ENCODE measurements around the gene REM1. TPM values are rescaled to one million over a fixed set of nuclear protein-coding genes. Genes with fewer than 3 reads are reported as not detected.

The REM1 gene
- total and polyA plus RNA-seq, 2 of the 4 experiments (the other 2 are of a cell fraction): not detected

DNA sequence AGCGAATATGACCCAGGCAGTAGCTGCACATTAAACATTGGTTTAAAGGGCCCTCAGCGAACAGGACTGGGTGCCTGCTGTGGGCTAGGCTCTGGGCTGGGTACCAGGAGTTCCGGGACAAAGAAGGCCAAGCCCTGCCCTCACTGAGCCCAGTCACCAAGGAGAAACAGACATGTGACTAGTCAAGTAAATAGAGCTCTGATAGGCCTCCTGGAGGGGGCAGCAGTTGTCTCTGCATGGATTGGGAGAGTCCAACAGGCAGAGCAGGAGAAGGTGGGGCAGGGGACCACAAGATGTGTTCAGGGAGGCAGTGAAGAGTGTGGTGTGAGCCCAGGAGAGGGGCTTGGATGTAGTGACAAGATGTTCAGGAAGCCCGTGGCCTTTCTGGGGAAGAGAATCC, 42.3 kb downstream of the REM1 start:
- DNase-seq (peak; percentile 58), ATAC-seq (ENCODE audit: low read depth) (peak; percentile 37)
- Histone ChIP-seq H3K4ac (ENCODE audit: low read depth, low read length) (0 out of 2 replicates have a peak overlapping the region, but pooled peaks have one; percentile 39), H3K56ac (ENCODE audit: extremely low read depth, insufficient read depth, low read length) (no peak overlapping the region), H2AK9ac (replicated peaks; ENCODE audit: low read depth, low read length, poor library complexity) (peak overlapping the region; percentile 21), H3K4me1 (ENCODE audit: control insufficient read depth, insufficient read depth, low read length) (peaks cover 19% of the 10 kb centered on the region), H3K9me3 (ENCODE audit: control insufficient read depth, insufficient read depth, low read length) (no peaks in the 10 kb centered on the region), H3K79me1 (ENCODE audit: low read depth in 1 of 2, low read length in 2 of 2) (peaks cover 15 to 72% of the 10 kb centered on the region in 2 experiments), H3K9me1 (ENCODE audit: insufficient read depth, low read length) (peaks cover 33% of the 10 kb centered on the region), H2AFZ (replicated peaks; ENCODE audit: low read length, poor library complexity) (no peak overlapping the region), H2BK5ac (ENCODE audit: low read depth, low read length, poor library complexity, severe bottlenecking) (peak overlapping the region; percentile 5), H2BK20ac (ENCODE audit: low read depth, low read length) (no peak overlapping the region), H4K20me1 (ENCODE audit: insufficient read depth, low read length) (peaks cover 60% of the 10 kb centered on the region), H3K18ac (ENCODE audit: low read depth, low read length) (no peak overlapping the region), H3K27me3 (ENCODE audit: control insufficient read depth, insufficient read depth, low read length) (no peaks in the 10 kb centered on the region), H4K8ac (ENCODE audit: low read depth in 2 of 2, low read length in 2 of 2) (no peak overlapping the region), H3K27ac (ENCODE audit: insufficient read depth, low read length) (peak overlapping the region; percentile 0; the same call in 1 of the 2 replicates), H3K4me2 (ENCODE audit: low read depth, low read length) (peak overlapping the region; percentile 50; the same call in 1 of the 2 replicates), H2BK120ac (ENCODE audit: low read depth, low read length) (no peak overlapping the region), H4K5ac (ENCODE audit: low read depth, low read length) (no peak overlapping the region), H3K14ac (replicated peaks; ENCODE audit: low read depth, low read length) (0 out of 2 replicates have a peak overlapping the region, but pooled peaks have one; percentile 2), H2BK15ac (ENCODE audit: low read depth, low read length) (no peak overlapping the region), H3K23ac (ENCODE audit: low read depth, low read length) (peak overlapping the region; percentile 39), H2AK5ac (ENCODE audit: low read depth, low read length) (peak overlapping the region; percentile 17), H3K9ac (ENCODE audit: low read depth, low read length) (0 out of 2 replicates have a peak overlapping the region, but pooled peaks have one; percentile 14), H4K91ac (ENCODE audit: insufficient read depth, low read depth, low read length) (no peak overlapping the region), H3K36me3 (ENCODE audit: control insufficient read depth, insufficient read depth, low read length) (peaks cover 14% of the 10 kb centered on the region), H3K4me3 (ENCODE audit: insufficient read depth, low read depth, low read length) (no peak overlapping the region)
- POLR2A ChIA-PET (ENCODE audit: unreplicated experiment): interaction anchor here (0.6 kb wide), 1 partner anchor 14 kb away, joined by 3 read pairs; no protein-coding TSS in a partner anchor
- intact Hi-C loops (cut with micrococcal nuclease): no loop called here
- CTCF ChIA-PET: no interaction called here
- in situ Hi-C loops (cut with MboI; ENCODE audit: low sequenced_read_pairs): no loop called here
- TF ChIP-seq RAD21 (IDR thresholded peaks at IDR 0.05; ENCODE audit: low read length) (0 out of 2 replicates have a peak, but pooled peaks have one; percentile 6), RCOR1 (IDR thresholded peaks at IDR 0.05; ENCODE audit: insufficient replicate concordance, low read length) (no peak), SMC3 (IDR thresholded peaks at IDR 0.05; ENCODE audit: low read depth, low read length) (no peak), CTCF (conservative IDR thresholded peaks at IDR 0.05; ENCODE audit: low read depth, low read length) (peak; percentile 38), CEBPB (IDR thresholded peaks at IDR 0.05; ENCODE audit: low read depth, low read length) (no peak), CHD1 (IDR thresholded peaks at IDR 0.05; ENCODE audit: low read depth, low read length) (no peak), RFX5 (IDR thresholded peaks at IDR 0.05; ENCODE audit: low read depth, low read length) (no peak), MXI1 (IDR thresholded peaks at IDR 0.05; ENCODE audit: borderline replicate concordance, low read depth, low read length) (no peak), ELK1 (IDR thresholded peaks at IDR 0.05; ENCODE audit: borderline replicate concordance, low read depth, low read length) (no peak), USF2 (IDR thresholded peaks at IDR 0.05; ENCODE audit: low read depth, low read length) (peak; percentile 65), FOS (IDR thresholded peaks at IDR 0.05; ENCODE audit: low read depth, low read length) (no peak), POLR2A (IDR thresholded peaks at IDR 0.05; ENCODE audit: low read depth, low read length) (no peak)
- BruUV-seq (replicated peaks): no TSS peak
- dilution Hi-C loops (cut with HindIII; ENCODE audit: low sequenced_read_pairs, unreplicated experiment): no loop called here
- WGBS, 2 experiments (ENCODE audit: extremely low coverage in 2 of 2, insufficient read length in 1 of 2): 92% methylated on average over 2 of the region's 4 CpGs; no CpG with 5 or more reads in 1 of the 2 experiments

Data from IMR-90 (cell line).